ENCODE results near the gene SMPD2.

Gene SMPD2

GRCh38 chr6:109491207-109491938 lies 50.8 kb downstream of the SMPD2 start (continued):
- TF ChIP-seq SP2 (tag by site-specific recombination; IDR thresholded peaks at IDR 0.05) (no peak), ZSCAN5A (tag by site-specific recombination; IDR thresholded peaks at IDR 0.05) (no peak), ZNF132 (tag by site-specific recombination; IDR thresholded peaks at IDR 0.05; ENCODE audit: borderline replicate concordance) (no peak), ZBTB17 (tag by site-specific recombination; IDR thresholded peaks at IDR 0.05) (peak; percentile 39; the same call in 1 of the 2 replicates), ZNF394 (tag by site-specific recombination; IDR thresholded peaks at IDR 0.05; ENCODE audit: borderline replicate concordance) (peak; percentile 74; the same call in 1 of the 2 replicates), ZFHX2 (tag by site-specific recombination; conservative IDR thresholded peaks at IDR 0.05) (no peak), ZNF529 (tag by site-specific recombination; IDR thresholded peaks at IDR 0.05; ENCODE audit: insufficient replicate concordance) (no peak), ZSCAN4 (tag by site-specific recombination; IDR thresholded peaks at IDR 0.05) (no peak), HOXD13 (CRISPR knock-in tag; IDR thresholded peaks at IDR 0.05; ENCODE audit: borderline replicate concordance) (no peak), ZNF248 (tag by site-specific recombination; IDR thresholded peaks at IDR 0.05) (no peak), SCRT2 (tag by site-specific recombination; IDR thresholded peaks at IDR 0.05) (no peak), ZNF18 (tag by site-specific recombination; IDR thresholded peaks at IDR 0.05) (no peak), ZFP3 (tag by site-specific recombination; IDR thresholded peaks at IDR 0.05; ENCODE audit: low read depth) (no peak), ZNF558 (tag by site-specific recombination; IDR thresholded peaks at IDR 0.05) (no peak), YY2 (tag by site-specific recombination; IDR thresholded peaks at IDR 0.05) (no peak), ZNF341 (tag by site-specific recombination; IDR thresholded peaks at IDR 0.05; ENCODE audit: low read depth) (no peak), ZNF600 (tag by site-specific recombination; IDR thresholded peaks at IDR 0.05) (no peak), KLF1 (tag by site-specific recombination; IDR thresholded peaks at IDR 0.05) (no peak), ZNF830 (tag by site-specific recombination; IDR thresholded peaks at IDR 0.05; ENCODE audit: low read depth) (no peak), ZBTB49 (tag by site-specific recombination; IDR thresholded peaks at IDR 0.05; ENCODE audit: low read depth) (no peak), ZNF366 (tag by site-specific recombination; conservative IDR thresholded peaks at IDR 0.05) (no peak), ZNF138 (tag by site-specific recombination; IDR thresholded peaks at IDR 0.05; ENCODE audit: borderline replicate concordance) (no peak), RBAK (tag by site-specific recombination; IDR thresholded peaks at IDR 0.05) (no peak), ZSCAN18 (tag by site-specific recombination; IDR thresholded peaks at IDR 0.05) (no peak), ZNF423 (tag by site-specific recombination; IDR thresholded peaks at IDR 0.05) (no peak), ZNF23 (tag by site-specific recombination; IDR thresholded peaks at IDR 0.05; ENCODE audit: borderline replicate concordance) (no peak), FEZF1 (tag by site-specific recombination; IDR thresholded peaks at IDR 0.05) (no peak), ELK4 (IDR thresholded peaks at IDR 0.05; ENCODE audit: borderline replicate concordance, low read depth, low read length) (no peak), BCL6B (tag by site-specific recombination; IDR thresholded peaks at IDR 0.05) (no peak), ZNF140 (tag by site-specific recombination; IDR thresholded peaks at IDR 0.05) (no peak)

Data from HEK293 (cell line).